GM18861 (cell line): ENCODE measurements around the gene C5orf22.
"Not testable (repeated sequence)": the region's sequence is repeated elsewhere in the genome, so short reads cannot be mapped to it uniquely, and the experiment has no call there.

ENCODE experiments used
- ATAC-seq: cut with Tn5 transposase; IDR thresholded peaks from one replicate; pipeline ENCODE4 v1.9.1; 2021; ENCODE audit not compliant: unreplicated experiment

C5orf22 gene

GRCh38 chr5:31602305-31602704, 70.2 kb downstream of the C5orf22 start:
- not testable (repeated sequence) for ATAC-seq

- no peak for ATAC-seq
These were observed 72.1 kb downstream of the C5orf22 start for GRCh38 chr5:31604240-31604639.

GRCh38 chr5:31604644-31605043, 72.5 kb downstream of the C5orf22 start:
- no peak for ATAC-seq
